ENCODE data around the gene DKC1. TPM values are rescaled to one million over a fixed set of nuclear protein-coding genes. Genes with fewer than 3 reads are reported as not detected.

DKC1 gene
- total RNA-seq, 1 experiment from 2014 or later = 158 TPM

- ChIA-PET CTCF (no interaction called here), POLR2A (ENCODE audit: low non-redundant PET) (no interaction called here)
- DNase-seq (ENCODE audit: low spot score) = no peak
- Histone ChIP-seq H3K9me3 (ENCODE audit: low read depth, low read length, poor library complexity, severe bottlenecking) (peaks cover 3% of the 10 kb centered on the region), H3K27me3 (replicated peaks; ENCODE audit: insufficient read depth, low read depth, low read length, poor library complexity) (no peaks in the 10 kb centered on the region), H3K27ac (ENCODE audit: low read depth, low read length, poor library complexity, severe bottlenecking) (no peak overlapping the region), H3K4me1 (ENCODE audit: insufficient read depth, low read length, poor library complexity, severe bottlenecking) (no peaks in the 10 kb centered on the region), H3K4me3 (ENCODE audit: low read depth, low read length, poor library complexity, severe bottlenecking) (no peak overlapping the region), H3K36me3 (ENCODE audit: insufficient read depth, low read length, poor library complexity, severe bottlenecking) (peaks cover 46% of the 10 kb centered on the region)
- intact Hi-C loops (cut with micrococcal nuclease; ENCODE audit: unreplicated experiment) = no loop called here
- TF ChIP-seq, protein P1, sequence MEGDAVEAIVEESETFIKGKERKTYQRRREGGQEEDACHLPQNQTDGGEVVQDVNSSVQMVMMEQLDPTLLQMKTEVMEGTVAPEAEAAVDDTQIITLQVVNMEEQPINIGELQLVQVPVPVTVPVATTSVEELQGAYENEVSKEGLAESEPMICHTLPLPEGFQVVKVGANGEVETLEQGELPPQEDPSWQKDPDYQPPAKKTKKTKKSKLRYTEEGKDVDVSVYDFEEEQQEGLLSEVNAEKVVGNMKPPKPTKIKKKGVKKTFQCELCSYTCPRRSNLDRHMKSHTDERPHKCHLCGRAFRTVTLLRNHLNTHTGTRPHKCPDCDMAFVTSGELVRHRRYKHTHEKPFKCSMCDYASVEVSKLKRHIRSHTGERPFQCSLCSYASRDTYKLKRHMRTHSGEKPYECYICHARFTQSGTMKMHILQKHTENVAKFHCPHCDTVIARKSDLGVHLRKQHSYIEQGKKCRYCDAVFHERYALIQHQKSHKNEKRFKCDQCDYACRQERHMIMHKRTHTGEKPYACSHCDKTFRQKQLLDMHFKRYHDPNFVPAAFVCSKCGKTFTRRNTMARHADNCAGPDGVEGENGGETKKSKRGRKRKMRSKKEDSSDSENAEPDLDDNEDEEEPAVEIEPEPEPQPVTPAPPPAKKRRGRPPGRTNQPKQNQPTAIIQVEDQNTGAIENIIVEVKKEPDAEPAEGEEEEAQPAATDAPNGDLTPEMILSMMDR (conservative IDR thresholded peaks at IDR 0.05; ENCODE audit: low read depth, low read length) = no peak
- TF ChIP-seq EZH2 (IDR thresholded peaks at IDR 0.05; ENCODE audit: borderline replicate concordance, low read depth, low read length, poor library complexity, severe bottlenecking) = no peak
- BruUV-seq (replicated peaks) = no TSS peak
Observed at GRCh38 chrX:154776753-154777152, 14.1 kb downstream of the DKC1 start.

- intact Hi-C loops (cut with micrococcal nuclease; ENCODE audit: unreplicated experiment) = no loop called here
- H3K9me3 ChIP-seq (ENCODE audit: low read depth, low read length, poor library complexity, severe bottlenecking) = no peaks in the 10 kb centered on the region
Observed at GRCh38 chrX:154779261-154779660, 16.6 kb downstream of the DKC1 start.

GRCh38 chrX:154780968-154781367, 18.3 kb downstream of the DKC1 start:
- no peak for TF ChIP-seq EZH2 (IDR thresholded peaks at IDR 0.05; ENCODE audit: borderline replicate concordance, low read depth, low read length, poor library complexity, severe bottlenecking)
- TF ChIP-seq, protein P1 (conservative IDR thresholded peaks at IDR 0.05; ENCODE audit: low read depth, low read length) = no peak
- no peak for DNase-seq (ENCODE audit: low spot score)
- Histone ChIP-seq H3K9me3 (ENCODE audit: low read depth, low read length, poor library complexity, severe bottlenecking) (no peaks in the 10 kb centered on the region), H3K36me3 (ENCODE audit: insufficient read depth, low read length, poor library complexity, severe bottlenecking) (peaks cover 15% of the 10 kb centered on the region), H3K27me3 (replicated peaks; ENCODE audit: insufficient read depth, low read depth, low read length, poor library complexity) (no peaks in the 10 kb centered on the region), H3K27ac (ENCODE audit: low read depth, low read length, poor library complexity, severe bottlenecking) (no peak overlapping the region), H3K4me3 (ENCODE audit: low read depth, low read length, poor library complexity, severe bottlenecking) (no peak overlapping the region), H3K4me1 (ENCODE audit: insufficient read depth, low read length, poor library complexity, severe bottlenecking) (no peaks in the 10 kb centered on the region)
- intact Hi-C loops (cut with micrococcal nuclease; ENCODE audit: unreplicated experiment) = no loop called here
- CTCF ChIA-PET = no interaction called here
- BruUV-seq (replicated peaks) = no TSS peak
- POLR2A ChIA-PET (ENCODE audit: low non-redundant PET) = interaction anchor here (0.6 kb wide), 1 partner anchor 31 kb away, joined by 3 read pairs; no protein-coding TSS in a partner anchor

More at GRCh38 chrX:154779261-154779660, 16.6 kb downstream of the DKC1 start:
- Histone ChIP-seq H3K27me3 (replicated peaks; ENCODE audit: insufficient read depth, low read depth, low read length, poor library complexity) (no peaks in the 10 kb centered on the region), H3K4me3 (ENCODE audit: low read depth, low read length, poor library complexity, severe bottlenecking) (no peak overlapping the region), H3K36me3 (ENCODE audit: insufficient read depth, low read length, poor library complexity, severe bottlenecking) (peaks cover 27% of the 10 kb centered on the region), H3K27ac (ENCODE audit: low read depth, low read length, poor library complexity, severe bottlenecking) (no peak overlapping the region), H3K4me1 (ENCODE audit: insufficient read depth, low read length, poor library complexity, severe bottlenecking) (no peaks in the 10 kb centered on the region)
- TF ChIP-seq EZH2 (IDR thresholded peaks at IDR 0.05; ENCODE audit: borderline replicate concordance, low read depth, low read length, poor library complexity, severe bottlenecking) = no peak
- TF ChIP-seq, protein P1 (conservative IDR thresholded peaks at IDR 0.05; ENCODE audit: low read depth, low read length) = no peak
- no TSS peak for BruUV-seq (replicated peaks)
- CTCF ChIA-PET = no interaction called here
- no peak for DNase-seq (ENCODE audit: low spot score)
- POLR2A ChIA-PET (ENCODE audit: low non-redundant PET) = interaction anchor here (0.7 kb wide), 1 partner anchor 8 kb away, joined by 17 read pairs; no protein-coding TSS in a partner anchor
